HG03571 (cell line): ENCODE data around the gene SLC24A3.

Source experiments
- ATAC-seq: cut with Tn5 transposase; IDR thresholded peaks from one replicate; pipeline ENCODE4 v1.9.1; 2021; ENCODE audit not compliant: unreplicated experiment

Gene SLC24A3

GRCh38 chr20:19492687-19493336, 280.4 kb downstream of the SLC24A3 start:
- ATAC-seq = no peak

- ATAC-seq = no peak
These were observed 281.5 kb downstream of the SLC24A3 start for GRCh38 chr20:19493794-19494495.

- ATAC-seq = no peak
These were observed 283.7 kb downstream of the SLC24A3 start for GRCh38 chr20:19495905-19496703.

GRCh38 chr20:19497064-19497463, 284.6 kb downstream of the SLC24A3 start:
- ATAC-seq = no peak

GRCh38 chr20:19498756-19499155, 286.3 kb downstream of the SLC24A3 start:
- no peak for ATAC-seq

GRCh38 chr20:19501476-19502115, 289.2 kb downstream of the SLC24A3 start:
- no peak for ATAC-seq

GRCh38 chr20:19502169-19502568, 289.7 kb downstream of the SLC24A3 start:
- ATAC-seq = no peak

- no peak for ATAC-seq
These were observed 291.8 kb downstream of the SLC24A3 start for GRCh38 chr20:19504251-19504650.

- ATAC-seq = no peak
These were observed 293.6 kb downstream of the SLC24A3 start for GRCh38 chr20:19506021-19506420.

- ATAC-seq = no peak
These were observed 296.0 kb downstream of the SLC24A3 start for GRCh38 chr20:19508449-19508848.

- no peak for ATAC-seq
These were observed 298.2 kb downstream of the SLC24A3 start for GRCh38 chr20:19510611-19511010.

- no peak for ATAC-seq
These were observed 299.5 kb downstream of the SLC24A3 start for GRCh38 chr20:19511931-19512330.

GRCh38 chr20:19512886-19513677, 300.6 kb downstream of the SLC24A3 start:
- no peak for ATAC-seq

- ATAC-seq = no peak
These were observed 302.6 kb downstream of the SLC24A3 start for GRCh38 chr20:19515074-19515473.

GRCh38 chr20:19519466-19519865, 307.0 kb downstream of the SLC24A3 start:
- ATAC-seq = no peak

GRCh38 chr20:19520261-19520660, 307.8 kb downstream of the SLC24A3 start:
- ATAC-seq = no peak

GRCh38 chr20:19522071-19522801, 309.8 kb downstream of the SLC24A3 start:
- no peak for ATAC-seq

- ATAC-seq = no peak
These were observed 310.6 kb downstream of the SLC24A3 start for GRCh38 chr20:19522836-19523590.

- ATAC-seq = no peak
These were observed 312.2 kb downstream of the SLC24A3 start for GRCh38 chr20:19524691-19525090.
